ENCODE measurements around the gene UBN1.

- TF ChIP-seq CTCF (CRISPR knock-in tag; IDR thresholded peaks at IDR 0.05) (no peak), TOE1 (CRISPR knock-in tag; IDR thresholded peaks at IDR 0.05) (no peak), ZMYM2 (CRISPR knock-in tag; IDR thresholded peaks at IDR 0.05) (no peak), CREM (IDR thresholded peaks at IDR 0.05) (no peak), CREM (CRISPR knock-in tag; IDR thresholded peaks at IDR 0.05) (no peak), ZNF275 (CRISPR knock-in tag; IDR thresholded peaks at IDR 0.05; ENCODE audit: borderline replicate concordance) (no peak), ZNF777 (CRISPR knock-in tag; IDR thresholded peaks at IDR 0.05) (no peak), ZFX (CRISPR knock-in tag; IDR thresholded peaks at IDR 0.05; ENCODE audit: low read depth) (no peak), MAFF (IDR thresholded peaks at IDR 0.05; ENCODE audit: low read depth, low read length) (no peak), RFX5 (IDR thresholded peaks at IDR 0.05; ENCODE audit: low read depth, low read length) (no peak)
Measured at GRCh38 chr16:4926928-4927327, 79.6 kb downstream of the UBN1 start.

Measured in HepG2 (cell line).